Astrocyte (in vitro differentiated cells and primary cell): Measurements from ENCODE around the gene TDG.

Experiments
- CTCF ChIP-seq: IDR thresholded peaks from 2 replicates; pipeline ENCODE4 v1.5.1; 2011; ENCODE audit warnings: low read depth, mild to moderate bottlenecking, inconsistent platforms, low read length, moderate library complexity; ENCODE audit not compliant: insufficient read depth
- EZH2 ChIP-seq: IDR thresholded peaks from 2 replicates; pipeline ENCODE4 v1.6.1; 2012; ENCODE audit warnings: mild to moderate bottlenecking, low read length, inconsistent platforms; ENCODE audit not compliant: insufficient read depth

GRCh38 chr12:103966736-103967135 lies 1.1 kb downstream of the TDG start:
- TF ChIP-seq CTCF: no peak
- no peak for TF ChIP-seq EZH2
